HepG2 (cell line): ENCODE measurements around the gene ALX4. TPM values are rescaled to one million over a fixed set of nuclear protein-coding genes. Genes with fewer than 3 reads are reported as not detected.

Experiments used
- ATAC-seq: fragments of 200-7000 bp; cut with Tn5 transposase; 3 replicates; pipeline ENCODE4 v1.9.1; 2020; ENCODE audit warnings: mild to moderate bottlenecking, moderate library complexity
- BruUV-seq: library from RNA; stranded (reverse); fragments of 400-500 nt; replicated peaks from 2 replicates; lab custom pipeline; 2021; lab: Mats Ljungman, UMichigan
- CTCF ChIA-PET: fragments of 300-600 bp; formaldehyde crosslinking; extraction: SDS; loops from one replicate; lab custom pipeline; 2021; ENCODE audit warnings: low total read pairs, inconsistent platforms, low intra/inter-chr PET ratio; lab: Yijun Ruan, JAX
- POLR2A ChIA-PET: fragments of 350-600 bp; sonication (Branson Sonifier 250); formaldehyde crosslinking; loops from one replicate; lab custom pipeline; 2020; ENCODE audit warnings: antibody characterized with exemption, inconsistent platforms; lab: Yijun Ruan, JAX
- DNase-seq: peaks from one replicate; pipeline ENCODE4 v3.0.0-alpha.2; 2015; ENCODE audit warnings: low spot score
- FAIRE-seq: peaks from 3 replicates; lab custom pipeline; 2011; peaks lifted over from hg19 to GRCh38; lab: Jason Lieb, UNC
- H2AFZ ChIP-seq: one replicate; pipeline ENCODE4 v1.6.1; 2011; ENCODE audit warnings: low read length, inconsistent platforms
- H3K27ac ChIP-seq: fragments of 300-600 bp; 3 replicates; pipeline ENCODE4 v1.8.0; 2011; ENCODE audit warnings: mixed run types, mild to moderate bottlenecking, mixed read lengths, low read length, inconsistent platforms; ENCODE audit not compliant: insufficient read depth; ENCODE audit errors: extremely low read length
- H3K27me3 ChIP-seq, 2 experiments: fragments of 200-600 bp in 1 of 2; 2 replicates in 1 of 2; 3 replicates in 1 of 2; pipeline versions ENCODE4 v1.6.0 to v1.8.0; 2011; ENCODE audit warnings: low read length in 2 of 2, mild to moderate bottlenecking in 2 of 2, moderate library complexity in 2 of 2, inconsistent platforms in 1 of 2; ENCODE audit not compliant: insufficient read depth in 2 of 2, control insufficient read depth in 1 of 2
- H3K36me3 ChIP-seq, 2 experiments: fragments of 200-600 bp in 1 of 2; replicated peaks in 1 of 2; 2 replicates in 1 of 2; 3 replicates in 1 of 2; pipeline versions ENCODE4 v1.5.1 to v1.8.0; 2011; ENCODE audit warnings: low read length in 2 of 2, inconsistent platforms in 1 of 2; ENCODE audit not compliant: insufficient read depth in 2 of 2, control insufficient read depth in 1 of 2
- H3K4me1 ChIP-seq: 2 replicates; pipeline ENCODE4 v1.5.1; 2012; ENCODE audit warnings: low read length, inconsistent platforms; ENCODE audit not compliant: insufficient read depth
- H3K4me2 ChIP-seq: 2 replicates; pipeline ENCODE4 v1.6.0; 2011; ENCODE audit warnings: low read depth, low read length, inconsistent platforms
- H3K4me3 ChIP-seq, 3 experiments: fragments of 200-600 bp in 1 of 3; sonication (generic), shearing (Covaris generic) in 1 of 3; replicated peaks in 1 of 3; 2 replicates each; pipeline ENCODE4 v1.5.1; 2011 to 2016; ENCODE audit warnings: low read length in 3 of 3, inconsistent platforms in 2 of 3, low read depth in 2 of 3, mild to moderate bottlenecking in 2 of 3, control low read depth in 1 of 3, mixed read lengths in 1 of 3; ENCODE audit not compliant: insufficient read depth in 1 of 3
- H3K79me2 ChIP-seq: one replicate; pipeline ENCODE4 v1.6.1; 2011; ENCODE audit warnings: low read length, inconsistent platforms; ENCODE audit not compliant: insufficient read depth
- H3K9ac ChIP-seq: 2 replicates; pipeline ENCODE4 v1.6.0; 2011; ENCODE audit warnings: mild to moderate bottlenecking, low read depth, low read length, inconsistent platforms; ENCODE audit not compliant: insufficient read depth
- H3K9me3 ChIP-seq: 2 replicates; pipeline ENCODE4 v1.5.1; 2012; ENCODE audit warnings: mild to moderate bottlenecking, low read length
- H4K20me1 ChIP-seq: 2 replicates; pipeline ENCODE4 v1.6.0; 2011; ENCODE audit warnings: inconsistent platforms, mild to moderate bottlenecking, low read length, moderate library complexity; ENCODE audit not compliant: insufficient read depth
- DMAP1 ChIP-seq: IDR thresholded peaks from 2 replicates; pipeline ENCODE4 v1.6.1; 2016
- HDAC1 ChIP-seq: sonication (generic); formaldehyde crosslinking; IDR thresholded peaks from 2 replicates; pipeline ENCODE4 v1.5.1; 2020; ENCODE audit warnings: mild to moderate bottlenecking, missing genetic modification reagents
- KDM5B ChIP-seq: sonication (generic); formaldehyde crosslinking; IDR thresholded peaks from 2 replicates; pipeline ENCODE4 v1.4.0; 2020; ENCODE audit warnings: missing genetic modification reagents, mild to moderate bottlenecking, borderline replicate concordance
- TFDP1 ChIP-seq: IDR thresholded peaks from 2 replicates; pipeline ENCODE4 v1.6.1; 2016; ENCODE audit warnings: missing compliant biosample characterization, missing genetic modification reagents, borderline replicate concordance
- ZEB1 ChIP-seq: IDR thresholded peaks from 2 replicates; pipeline ENCODE4 v1.6.1; 2012; ENCODE audit warnings: mild to moderate bottlenecking, low read depth, inconsistent platforms; ENCODE audit not compliant: insufficient replicate concordance
- ZNF639 ChIP-seq: conservative IDR thresholded peaks from 2 replicates; pipeline ENCODE4 v1.6.1; 2018; ENCODE audit warnings: missing genetic modification reagents
- ZSCAN20 ChIP-seq: sonication (generic); formaldehyde crosslinking; IDR thresholded peaks from 2 replicates; pipeline ENCODE4 v1.4.0; 2020; ENCODE audit warnings: missing genetic modification reagents, mild to moderate bottlenecking, borderline replicate concordance
- WGBS: methylation state at CpG from one replicate; pipeline ENCODE4 v1.1.6; 2017; ENCODE audit warnings: low lambda C conversion rate; 5-methylcytosine and 5-hydroxymethylcytosine counted together
- in situ Hi-C: cut with HindIII; loops from 2 replicates; pipeline ENCODE4 v1.10.0; 2017; ENCODE audit warnings: low pct_unique_long_range_greater_than_20kb; ENCODE audit not compliant: extremely low pct_ligation_motif_present
- intact Hi-C: fragments of 100-400 bp; cut with micrococcal nuclease; formaldehyde crosslinking; loops from one replicate; pipeline ENCODE4 v1.10.0; 2022; ENCODE audit not compliant: unreplicated experiment
- polyA plus RNA-seq, 8 experiments: library from polyadenylated mRNA; depleted of rRNA in 3 of 8; stranded (reverse) in 7 of 8; unstranded in 1 of 8; fragments of >200 nt; fragmentation: Illumina TruSeq in 4 of 8; extraction: Trizol in 4 of 8; gene quantifications; 2 replicates each; pipeline versions ENCODE4 v1.2.1 to v1.2.3, GENCODE V29; 2011 to 2016; ENCODE audit warnings: low read depth in 4 of 8, missing spikeins in 1 of 8, mixed read lengths in 1 of 8; ENCODE audit not compliant: insufficient read depth in 1 of 8
- total RNA-seq, 5 experiments: library from RNA; depleted of rRNA; stranded (reverse); fragments of >200 nt; fragmentation: Illumina TruSeq; extraction: Trizol; gene quantifications; 2 replicates each; pipeline ENCODE4 v1.2.3, GENCODE V29; 2016; ENCODE audit warnings: low read depth in 1 of 5
- TF ChIP-seq, protein P1 (sequence below): sonication (generic); formaldehyde crosslinking; IDR thresholded peaks from 2 replicates; pipeline ENCODE4 v1.9.0; 2021; ENCODE audit warnings: mild to moderate bottlenecking, missing genetic modification reagents
- TF ChIP-seq, protein P2 (sequence below): IDR thresholded peaks from 2 replicates; pipeline ENCODE4 v1.6.1; 2016

Gene ALX4
- total and polyA plus RNA-seq, 2 of the 13 experiments (the other 11 are each of a cell fraction or from before 2014, with no cell fraction given), result not detected

- TF ChIP-seq, protein P1, sequence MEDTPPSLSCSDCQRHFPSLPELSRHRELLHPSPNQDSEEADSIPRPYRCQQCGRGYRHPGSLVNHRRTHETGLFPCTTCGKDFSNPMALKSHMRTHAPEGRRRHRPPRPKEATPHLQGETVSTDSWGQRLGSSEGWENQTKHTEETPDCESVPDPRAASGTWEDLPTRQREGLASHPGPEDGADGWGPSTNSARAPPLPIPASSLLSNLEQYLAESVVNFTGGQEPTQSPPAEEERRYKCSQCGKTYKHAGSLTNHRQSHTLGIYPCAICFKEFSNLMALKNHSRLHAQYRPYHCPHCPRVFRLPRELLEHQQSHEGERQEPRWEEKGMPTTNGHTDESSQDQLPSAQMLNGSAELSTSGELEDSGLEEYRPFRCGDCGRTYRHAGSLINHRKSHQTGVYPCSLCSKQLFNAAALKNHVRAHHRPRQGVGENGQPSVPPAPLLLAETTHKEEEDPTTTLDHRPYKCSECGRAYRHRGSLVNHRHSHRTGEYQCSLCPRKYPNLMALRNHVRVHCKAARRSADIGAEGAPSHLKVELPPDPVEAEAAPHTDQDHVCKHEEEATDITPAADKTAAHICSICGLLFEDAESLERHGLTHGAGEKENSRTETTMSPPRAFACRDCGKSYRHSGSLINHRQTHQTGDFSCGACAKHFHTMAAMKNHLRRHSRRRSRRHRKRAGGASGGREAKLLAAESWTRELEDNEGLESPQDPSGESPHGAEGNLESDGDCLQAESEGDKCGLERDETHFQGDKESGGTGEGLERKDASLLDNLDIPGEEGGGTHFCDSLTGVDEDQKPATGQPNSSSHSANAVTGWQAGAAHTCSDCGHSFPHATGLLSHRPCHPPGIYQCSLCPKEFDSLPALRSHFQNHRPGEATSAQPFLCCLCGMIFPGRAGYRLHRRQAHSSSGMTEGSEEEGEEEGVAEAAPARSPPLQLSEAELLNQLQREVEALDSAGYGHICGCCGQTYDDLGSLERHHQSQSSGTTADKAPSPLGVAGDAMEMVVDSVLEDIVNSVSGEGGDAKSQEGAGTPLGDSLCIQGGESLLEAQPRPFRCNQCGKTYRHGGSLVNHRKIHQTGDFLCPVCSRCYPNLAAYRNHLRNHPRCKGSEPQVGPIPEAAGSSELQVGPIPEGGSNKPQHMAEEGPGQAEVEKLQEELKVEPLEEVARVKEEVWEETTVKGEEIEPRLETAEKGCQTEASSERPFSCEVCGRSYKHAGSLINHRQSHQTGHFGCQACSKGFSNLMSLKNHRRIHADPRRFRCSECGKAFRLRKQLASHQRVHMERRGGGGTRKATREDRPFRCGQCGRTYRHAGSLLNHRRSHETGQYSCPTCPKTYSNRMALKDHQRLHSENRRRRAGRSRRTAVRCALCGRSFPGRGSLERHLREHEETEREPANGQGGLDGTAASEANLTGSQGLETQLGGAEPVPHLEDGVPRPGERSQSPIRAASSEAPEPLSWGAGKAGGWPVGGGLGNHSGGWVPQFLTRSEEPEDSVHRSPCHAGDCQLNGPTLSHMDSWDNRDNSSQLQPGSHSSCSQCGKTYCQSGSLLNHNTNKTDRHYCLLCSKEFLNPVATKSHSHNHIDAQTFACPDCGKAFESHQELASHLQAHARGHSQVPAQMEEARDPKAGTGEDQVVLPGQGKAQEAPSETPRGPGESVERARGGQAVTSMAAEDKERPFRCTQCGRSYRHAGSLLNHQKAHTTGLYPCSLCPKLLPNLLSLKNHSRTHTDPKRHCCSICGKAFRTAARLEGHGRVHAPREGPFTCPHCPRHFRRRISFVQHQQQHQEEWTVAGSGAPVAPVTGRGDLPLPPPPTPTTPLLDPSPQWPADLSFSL (CRISPR knock-in tag), result no peak
Observed at GRCh38 chr11:44281151-44281550, 28.8 kb downstream of the ALX4 start (continued).

GRCh38 chr11:44280257-44280656 is 29.7 kb downstream of the ALX4 start:
- ATAC-seq, result no peak
- BruUV-seq, result no TSS peak
- Histone ChIP-seq H4K20me1 (no peaks in the 10 kb centered on the region), H3K4me3 (no peak overlapping the region), H3K9ac (no peak overlapping the region), H3K27me3 (peaks cover 1 to 12% of the 10 kb centered on the region in 2 experiments; a peak in 2 of 5 replicates), H3K79me2 (no peaks in the 10 kb centered on the region), H3K27ac (no peak overlapping the region), H3K4me1 (peaks cover 7% of the 10 kb centered on the region; the same call in 1 of the 2 replicates), H3K9me3 (0 out of 2 replicates have a peak, but pooled peaks cover 7% of the 10 kb centered on the region), H3K4me2 (no peak overlapping the region), H3K36me3 (no peaks in the 10 kb centered on the region), H2AFZ (no peak overlapping the region)
- no peak for FAIRE-seq
- 30% methylated on average over 3 of the region's 7 CpGs for WGBS
- intact Hi-C loops, result no loop called here
- in situ Hi-C loops, result loop anchor here (25.0 kb wide), 1 partner anchor 257 kb away; no protein-coding TSS in a partner anchor
- ChIA-PET POLR2A (no interaction called here), CTCF (no interaction called here)
- no peak for DNase-seq
- no peak for TF ChIP-seq ZNF639 (CRISPR knock-in tag)
- no peak for TF ChIP-seq KDM5B (CRISPR knock-in tag)
- TF ChIP-seq DMAP1 (CRISPR knock-in tag), result no peak
- no peak for TF ChIP-seq TFDP1
- TF ChIP-seq, protein P2, sequence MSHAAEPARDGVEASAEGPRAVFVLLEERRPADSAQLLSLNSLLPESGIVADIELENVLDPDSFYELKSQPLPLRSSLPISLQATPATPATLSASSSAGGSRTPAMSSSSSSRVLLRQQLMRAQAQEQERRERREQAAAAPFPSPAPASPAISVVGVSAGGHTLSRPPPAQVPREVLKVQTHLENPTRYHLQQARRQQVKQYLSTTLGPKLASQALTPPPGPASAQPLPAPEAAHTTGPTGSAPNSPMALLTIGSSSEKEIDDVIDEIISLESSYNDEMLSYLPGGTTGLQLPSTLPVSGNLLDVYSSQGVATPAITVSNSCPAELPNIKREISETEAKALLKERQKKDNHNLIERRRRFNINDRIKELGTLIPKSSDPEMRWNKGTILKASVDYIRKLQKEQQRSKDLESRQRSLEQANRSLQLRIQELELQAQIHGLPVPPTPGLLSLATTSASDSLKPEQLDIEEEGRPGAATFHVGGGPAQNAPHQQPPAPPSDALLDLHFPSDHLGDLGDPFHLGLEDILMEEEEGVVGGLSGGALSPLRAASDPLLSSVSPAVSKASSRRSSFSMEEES, result no peak
- TF ChIP-seq ZSCAN20 (CRISPR knock-in tag), result no peak
- TF ChIP-seq ZEB1, result no peak
- TF ChIP-seq HDAC1 (CRISPR knock-in tag), result no peak
